HG03571 (cell line): ENCODE results near the gene PEX11A.

Experiments
- ATAC-seq: cut with Tn5 transposase; IDR thresholded peaks from one replicate; pipeline ENCODE4 v1.9.1; 2021; ENCODE audit not compliant: unreplicated experiment

Gene PEX11A

DNA sequence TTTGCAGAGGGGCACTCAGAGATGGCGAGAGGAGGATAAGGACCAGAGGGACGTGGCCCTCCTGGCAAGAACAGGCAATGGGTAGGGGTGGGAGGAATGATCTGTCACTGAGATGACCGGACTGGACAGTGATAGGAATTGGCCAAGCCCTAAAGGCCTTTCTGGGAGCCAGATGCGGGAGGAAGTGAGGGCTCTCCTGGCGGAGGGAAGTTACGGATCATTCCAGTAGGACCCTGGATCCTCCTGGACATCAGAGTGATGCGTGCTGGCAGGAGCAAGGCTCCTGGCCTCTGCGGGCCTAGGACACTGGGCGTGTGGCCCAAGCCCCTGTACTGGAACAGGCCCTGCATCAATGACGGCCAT is 58.7 kb downstream of the PEX11A start:
- ATAC-seq = no peak
